Peyer's patch (tissue), 4 donors: ENCODE results near the gene USP31.

ENCODE experiments used
- CTCF ChIP-seq, 6 experiments: fragments of 450-650 bp in 4 of 6; fragments of 200-600 bp in 2 of 6; sonication (generic) in 1 of 6; IDR thresholded peaks; one replicate each; pipeline ENCODE4 v1.5.1; 2017 to 2019; ENCODE audit warnings: antibody characterized with exemption in 6 of 6, mild to moderate bottlenecking in 3 of 6, moderate library complexity in 1 of 6
- POLR2A ChIP-seq, 2 donors: fragments of 450-650 bp; IDR thresholded peaks; one replicate each; pipeline ENCODE4 v1.5.1; 2017; ENCODE audit warnings: antibody characterized with exemption in 2 of 2, mild to moderate bottlenecking in 2 of 2, moderate library complexity in 2 of 2

- TF ChIP-seq POLR2A (IDR thresholded peaks at IDR 0.05): no peak
- no peak for TF ChIP-seq CTCF (IDR thresholded peaks at IDR 0.05)
Measured at GRCh38 chr16:23141033-23141432, 8.2 kb downstream of the USP31 start.
